Lung (tissue), 12 donors: ENCODE measurements around the gene MYO16. TPM values are rescaled to one million over a fixed set of nuclear protein-coding genes. Genes with fewer than 3 reads are reported as not detected.

Source experiments
- ATAC-seq: fragments of 200-7000 bp; cut with Tn5 transposase; one replicate; pipeline ENCODE4 v1.9.1; 2020; ENCODE audit warnings: moderate number of reproducible peaks; ENCODE audit not compliant: insufficient read depth, low FRiP score
- DNase-seq, 3 donors: peaks; one replicate each; pipeline ENCODE4 v3.0.0-alpha.2; 2013 to 2017
- H3K27ac ChIP-seq, 2 donors: one replicate each; pipeline ENCODE4 v1.5.1; 2013; ENCODE audit warnings: mild to moderate bottlenecking in 2 of 2, moderate library complexity in 2 of 2, control low read depth in 1 of 2, inconsistent platforms in 1 of 2, low read depth in 1 of 2, low read length in 1 of 2
- H3K27me3 ChIP-seq, 3 donors: one replicate each; pipeline ENCODE4 v1.5.1; 2013; ENCODE audit warnings: low read length in 2 of 3; ENCODE audit not compliant: control insufficient read depth in 3 of 3, insufficient read depth in 3 of 3
- H3K36me3 ChIP-seq, 4 donors: one replicate each; pipeline ENCODE4 v1.5.1; 2013; ENCODE audit warnings: low read length in 4 of 4, mild to moderate bottlenecking in 1 of 4, moderate library complexity in 1 of 4; ENCODE audit not compliant: control insufficient read depth in 4 of 4, insufficient read depth in 4 of 4
- H3K4me1 ChIP-seq, 5 donors: one replicate each; pipeline ENCODE4 v1.5.1; 2013; ENCODE audit warnings: low read length in 5 of 5, mild to moderate bottlenecking in 2 of 5, moderate library complexity in 1 of 5; ENCODE audit not compliant: control insufficient read depth in 5 of 5, insufficient read depth in 5 of 5
- H3K4me3 ChIP-seq: one replicate; pipeline ENCODE4 v1.5.1; 2013; ENCODE audit warnings: mild to moderate bottlenecking, control low read depth, moderate library complexity
- H3K9ac ChIP-seq, 2 donors: one replicate each; pipeline ENCODE4 v1.5.1; 2013; ENCODE audit warnings: low read length in 2 of 2, control low read depth in 1 of 2; ENCODE audit not compliant: insufficient read depth in 1 of 2
- H3K9me3 ChIP-seq, 4 donors: one replicate each; pipeline ENCODE4 v1.5.1; 2013; ENCODE audit warnings: low read length in 3 of 4, mild to moderate bottlenecking in 1 of 4, moderate library complexity in 1 of 4; ENCODE audit not compliant: control insufficient read depth in 4 of 4, insufficient read depth in 3 of 4
- CTCF ChIP-seq: IDR thresholded peaks from 2 replicates; pipeline ENCODE4 v1.5.1; 2012; ENCODE audit warnings: mild to moderate bottlenecking; ENCODE audit errors: control extremely low read depth, extremely low read depth
- WGBS, 2 donors: extraction: QIAGEN DNeasy Blood & Tissue Kit; methylation state at CpG; one replicate each; pipeline ENCODE4 v1.1.7; 2013; 5-methylcytosine and 5-hydroxymethylcytosine counted together
- polyA plus RNA-seq, 2 donors: library from polyadenylated mRNA; stranded (reverse); fragments of 200-250 nt; gene quantifications; one replicate each; pipeline ENCODE4 v1.2.1, GENCODE V29; 2013
- total RNA-seq, 2 donors: library from RNA; depleted of rRNA in 1 of 2; stranded (reverse); fragments of >200 nt in 1 of 2; gene quantifications; one replicate each; pipeline ENCODE4 v1.2.1, GENCODE V29; 2014 to 2021
- donor health status: control.
- donor health status: control.
- donor health status: Bipolar disorder and iron deficiency.
- donor health status: healthy.
- donor health status: DM: yes; HTN: yes; CAD: no.

The MYO16 gene
- total and polyA plus RNA-seq, 4 donors: 0.12 to 13.8 (median 0.88) TPM

- H3K36me3 ChIP-seq: no peaks in the 10 kb centered on the region
- H3K27me3 ChIP-seq: no peaks in the 10 kb centered on the region
- no peak for TF ChIP-seq CTCF
- H3K9ac ChIP-seq: no peak overlapping the region
- H3K4me1 ChIP-seq: no peaks in the 10 kb centered on the region
- DNase-seq: peak in 1 of 3 donors; percentile 4
- 44 to 58% methylated on average over 4 of the region's 4 CpGs for whole genome bisulfite sequencing, 2 donors
- H3K9me3 ChIP-seq: no peaks in the 10 kb centered on the region
- no peak overlapping the region for H3K4me3 ChIP-seq
- no peak overlapping the region for H3K27ac ChIP-seq
- ATAC-seq: no peak
These were observed 221.3 kb downstream of the MYO16 start for GRCh38 chr13:108850691-108851090.

- Histone ChIP-seq H3K9ac (no peak overlapping the region), H3K4me1 (no peaks in the 10 kb centered on the region), H3K4me3 (no peak overlapping the region), H3K27me3 (no peaks in the 10 kb centered on the region), H3K9me3 (no peaks in the 10 kb centered on the region), H3K36me3 (no peaks in the 10 kb centered on the region), H3K27ac (no peak overlapping the region)
- DNase-seq (no peak), ATAC-seq (no peak)
- no peak for TF ChIP-seq CTCF
- WGBS, 2 donors: 57 to 73% methylated on average over 4 of the region's 4 CpGs
These were observed 222.2 kb downstream of the MYO16 start for GRCh38 chr13:108851660-108852059.

- Histone ChIP-seq H3K4me3 (no peak overlapping the region), H3K9ac (no peak overlapping the region), H3K27ac (no peak overlapping the region), H3K4me1 (no peaks in the 10 kb centered on the region), H3K9me3 (no peaks in the 10 kb centered on the region), H3K27me3 (no peaks in the 10 kb centered on the region), H3K36me3 (no peaks in the 10 kb centered on the region)
- no peak for DNase-seq
- no peak for ATAC-seq
- no peak for TF ChIP-seq CTCF
- WGBS, 2 donors: 91 to 93% methylated on average over 10 of the region's 10 CpGs
These were observed 223.6 kb downstream of the MYO16 start for GRCh38 chr13:108853031-108853430.

GRCh38 chr13:108855737-108856387, 226.5 kb downstream of the MYO16 start:
- H3K9me3 ChIP-seq: no peaks in the 10 kb centered on the region
- ATAC-seq: no peak
- no peaks in the 10 kb centered on the region for H3K36me3 ChIP-seq
- H3K4me1 ChIP-seq: peaks cover 0 to 2% (median 0%) of the 10 kb centered on the region in 5 donors
- 73 to 84% methylated on average over 4 of the region's 4 CpGs for WGBS, 2 donors
- TF ChIP-seq CTCF: no peak
- no peak overlapping the region for H3K4me3 ChIP-seq
- no peak for DNase-seq
- no peaks in the 10 kb centered on the region for H3K27me3 ChIP-seq
- H3K9ac ChIP-seq: no peak overlapping the region
- H3K27ac ChIP-seq: no peak overlapping the region
